Eye (tissue), 1 donor: ENCODE data around the gene KSR1.
A peak's percentile ranks its signal among the peaks of the same experiment; 100 is the strongest.
"Not testable (repeated sequence)": the region's sequence is repeated elsewhere in the genome, so short reads cannot be mapped to it uniquely, and the experiment has no call there.

Experiments
- DNase-seq: peaks from one replicate; pipeline ENCODE4 v3.0.0-alpha.2; 2015

Gene KSR1

DNA sequence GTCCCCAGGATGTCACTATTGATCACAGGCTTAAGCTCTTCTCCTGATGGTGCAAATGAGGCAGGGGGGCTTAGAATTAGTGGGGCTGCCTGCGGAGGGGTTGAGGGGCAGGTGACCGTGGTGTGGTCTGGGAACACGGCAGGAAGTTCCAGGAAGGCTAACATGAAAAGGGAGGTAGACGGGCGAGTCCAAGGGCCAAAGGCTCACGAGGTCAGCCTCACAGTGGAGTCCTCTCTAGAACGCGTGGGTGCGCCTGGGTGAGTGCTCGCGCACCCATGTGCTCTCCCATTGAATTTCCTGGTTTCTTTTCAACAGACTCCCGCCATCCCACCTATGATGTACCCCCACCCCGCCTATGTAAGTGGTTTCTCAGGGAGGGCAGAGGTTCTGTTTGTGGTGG, 190.0 kb downstream of the KSR1 start:
- no peak for DNase-seq

- no peak for DNase-seq
Measured at GRCh38 chr17:27647765-27648164, 191.5 kb downstream of the KSR1 start.

DNA sequence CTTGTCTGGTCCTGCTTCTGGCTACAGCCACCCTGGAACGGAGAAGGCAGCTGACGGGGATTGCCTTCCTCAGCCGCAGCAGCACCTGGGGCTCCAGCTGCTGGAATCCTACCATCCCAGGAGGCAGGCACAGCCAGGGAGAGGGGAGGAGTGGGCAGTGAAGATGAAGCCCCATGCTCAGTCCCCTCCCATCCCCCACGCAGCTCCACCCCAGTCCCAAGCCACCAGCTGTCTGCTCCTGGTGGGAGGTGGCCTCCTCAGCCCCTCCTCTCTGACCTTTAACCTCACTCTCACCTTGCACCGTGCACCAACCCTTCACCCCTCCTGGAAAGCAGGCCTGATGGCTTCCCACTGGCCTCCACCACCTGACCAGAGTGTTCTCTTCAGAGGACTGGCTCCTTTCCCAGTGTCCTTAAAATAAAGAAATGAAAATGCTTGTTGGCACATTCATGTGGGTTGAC, 192.9 kb downstream of the KSR1 start:
- DNase-seq: peak; percentile 26

GRCh38 chr17:27649929-27650328, 193.7 kb downstream of the KSR1 start:
- DNase-seq: no peak

DNA sequence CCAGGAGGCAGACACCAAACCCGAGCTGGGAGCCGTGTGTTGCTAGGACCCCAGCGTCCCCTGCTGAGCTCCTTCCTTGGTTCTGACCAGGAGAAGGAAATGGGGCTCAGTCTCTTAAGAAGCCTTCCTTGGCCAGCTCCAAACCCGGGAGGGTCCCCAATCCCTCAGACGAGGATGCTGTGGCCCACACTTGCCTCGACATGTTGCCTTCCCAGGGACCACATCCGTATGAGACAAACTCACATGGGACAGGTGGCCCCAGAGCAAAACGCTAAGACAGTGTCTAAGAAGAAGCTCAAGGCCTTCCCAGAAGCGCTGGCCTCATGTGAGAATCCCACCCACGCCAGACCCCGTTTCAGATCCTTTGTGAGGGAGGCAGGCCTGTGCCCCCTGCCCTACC, 194.6 kb downstream of the KSR1 start:
- DNase-seq: no peak

DNA sequence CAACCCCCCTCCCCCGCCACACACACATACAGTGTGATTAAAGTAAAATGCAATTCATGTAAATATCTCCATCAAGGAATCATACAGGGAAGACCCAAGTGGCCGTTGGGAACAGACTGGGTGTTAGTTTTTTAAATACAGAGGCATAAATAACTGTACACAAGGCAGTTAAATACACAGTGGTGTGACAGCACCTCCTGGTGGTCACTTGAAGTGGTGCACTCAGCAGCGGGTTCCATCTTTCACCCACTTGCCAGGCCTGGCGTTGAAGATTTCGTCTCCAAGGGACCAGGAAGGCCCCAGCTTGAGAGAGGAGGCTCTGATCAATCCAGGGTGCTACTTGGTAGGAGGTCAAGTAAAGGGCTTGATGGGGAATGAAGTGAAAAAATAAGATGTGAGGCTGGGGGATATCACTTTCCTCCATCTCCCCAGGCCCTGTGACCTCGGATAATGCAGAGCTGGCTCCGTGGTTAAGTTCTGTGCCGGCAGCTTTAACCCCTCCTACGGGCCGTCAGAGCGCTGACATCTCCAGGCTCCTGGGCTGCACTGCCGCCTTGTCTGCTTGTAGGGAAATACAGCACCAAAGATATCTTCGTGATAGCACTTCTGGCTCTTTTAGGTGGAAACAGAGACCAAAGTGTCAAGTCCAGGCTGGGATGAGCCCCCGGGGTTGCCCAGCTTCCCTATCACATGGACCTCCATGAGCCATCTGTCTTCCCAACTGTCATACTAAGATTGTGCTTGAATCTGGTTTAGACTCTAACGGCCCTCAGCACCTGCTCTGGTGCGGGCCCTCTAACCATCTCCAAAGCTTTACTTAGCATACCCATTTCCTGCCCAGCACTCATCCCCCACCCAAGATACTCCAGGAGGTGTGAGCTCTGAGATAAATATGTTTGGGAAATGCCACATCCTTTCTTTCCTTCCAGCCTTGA, 195.4 kb downstream of the KSR1 start:
- DNase-seq: peak; percentile 69

DNA sequence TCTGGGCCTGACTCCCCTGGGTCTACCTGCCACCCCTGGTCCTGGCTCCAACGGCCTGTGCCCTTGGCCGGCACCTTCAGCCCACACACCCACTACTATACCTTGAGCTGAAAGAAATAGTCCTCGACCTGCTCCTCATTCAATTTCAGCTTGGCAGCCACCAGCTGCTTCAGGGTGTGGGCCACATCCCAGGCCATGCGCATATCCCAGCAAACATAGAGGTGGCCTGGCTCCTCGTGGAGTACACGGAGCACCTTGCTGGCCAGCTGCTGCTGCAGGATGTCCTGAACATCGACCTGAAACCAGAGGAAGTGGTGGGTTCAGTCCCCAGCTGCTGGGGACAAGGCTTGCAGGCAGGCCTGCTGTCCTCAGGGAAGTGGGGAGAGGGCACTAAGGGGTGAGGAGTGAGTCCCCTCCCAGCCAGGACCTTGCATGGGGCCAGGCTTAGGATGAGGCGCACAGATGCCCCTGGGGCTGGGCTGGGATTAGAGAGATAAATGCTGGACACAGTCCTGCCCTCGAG, 197.3 kb downstream of the KSR1 start:
- not testable (repeated sequence) for DNase-seq

GRCh38 chr17:27654136-27654535, 197.9 kb downstream of the KSR1 start:
- no peak for DNase-seq

- DNase-seq: peak; percentile 88
Measured at GRCh38 chr17:27654654-27655524, 198.6 kb downstream of the KSR1 start.

- DNase-seq: not testable (repeated sequence)
Measured at GRCh38 chr17:27655525-27656111, 199.4 kb downstream of the KSR1 start.

DNA sequence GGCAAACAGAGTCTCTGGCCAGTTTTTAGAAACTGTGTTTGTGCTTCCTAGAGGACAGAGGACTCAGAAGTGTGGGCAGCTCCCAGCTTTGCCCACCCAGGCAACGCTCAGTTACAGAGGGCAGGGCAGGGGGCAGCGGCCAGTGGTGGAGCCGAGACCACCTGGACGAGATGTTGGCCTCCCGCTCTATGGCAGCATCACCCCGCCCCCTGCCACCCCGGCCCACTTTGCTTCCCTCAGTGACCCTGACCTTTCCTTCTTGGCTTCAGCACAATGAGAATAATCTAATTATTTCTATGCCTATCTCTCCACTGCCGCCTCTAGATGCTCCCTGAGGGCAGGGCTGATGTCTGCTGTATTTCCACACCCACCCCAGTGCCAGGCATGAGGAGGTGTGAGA, 200.4 kb downstream of the KSR1 start:
- not testable (repeated sequence) for DNase-seq

DNA sequence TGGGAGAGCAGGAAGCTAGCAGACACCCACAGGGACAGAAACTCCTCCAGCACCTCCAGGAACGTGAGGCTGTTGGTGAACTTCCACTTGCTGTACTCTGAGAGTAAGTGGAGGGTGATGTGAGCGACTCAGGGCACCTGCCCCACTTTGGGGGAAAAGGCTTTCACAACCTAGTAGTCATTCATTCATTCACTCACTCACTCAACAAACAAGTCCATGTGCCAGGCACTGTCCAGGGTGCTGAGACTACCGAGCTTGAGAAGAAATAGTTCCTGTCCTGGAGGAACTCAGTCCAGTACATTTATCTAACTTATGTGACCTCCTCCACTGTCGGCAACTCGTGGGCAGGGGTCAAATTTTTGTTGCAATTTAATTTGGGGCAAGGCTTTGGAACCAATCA, 201.4 kb downstream of the KSR1 start:
- DNase-seq: peak; percentile 34

- DNase-seq: no peak
Measured at GRCh38 chr17:27659683-27660082, 203.4 kb downstream of the KSR1 start.

DNA sequence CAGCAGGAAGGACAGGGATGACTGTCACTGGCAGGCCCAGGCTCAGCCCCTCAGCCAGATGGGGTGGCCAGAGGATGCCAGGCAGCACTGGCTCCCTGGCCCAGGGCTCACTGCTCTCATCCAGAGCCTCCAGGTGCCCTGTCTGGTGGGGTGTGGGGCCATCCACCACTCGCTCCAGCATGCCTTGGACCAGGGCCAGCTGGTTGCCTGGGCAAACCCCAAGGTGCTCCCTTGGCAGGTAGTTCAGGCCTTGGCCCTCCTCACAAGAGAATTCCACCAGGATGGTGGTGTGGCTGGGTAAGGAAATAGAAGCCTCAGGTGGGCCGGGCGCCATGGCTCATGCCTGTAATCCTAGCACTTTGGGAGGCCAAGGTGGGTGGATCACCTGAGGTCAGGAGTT, 204.2 kb downstream of the KSR1 start:
- no peak for DNase-seq

GRCh38 chr17:27663936-27664605, 207.8 kb downstream of the KSR1 start:
- no peak for DNase-seq

DNA sequence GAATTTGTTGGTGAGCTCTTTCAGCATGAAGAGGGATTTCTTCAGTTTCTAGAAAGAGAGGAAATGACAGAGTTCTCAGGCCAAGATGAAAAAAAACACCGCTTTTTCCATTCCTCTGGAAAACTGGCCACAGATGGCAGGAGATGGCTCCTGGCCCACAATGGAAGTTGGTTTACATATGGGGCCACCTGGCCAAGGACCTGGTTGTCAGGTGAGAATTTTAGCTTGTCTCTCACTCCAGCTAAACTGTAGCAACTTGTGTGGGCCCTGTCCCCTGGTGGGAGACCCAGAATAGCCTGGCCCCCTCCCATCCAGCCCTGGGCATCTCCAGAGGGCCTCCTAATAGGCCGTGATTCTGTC, 208.3 kb downstream of the KSR1 start:
- DNase-seq: no peak

DNA sequence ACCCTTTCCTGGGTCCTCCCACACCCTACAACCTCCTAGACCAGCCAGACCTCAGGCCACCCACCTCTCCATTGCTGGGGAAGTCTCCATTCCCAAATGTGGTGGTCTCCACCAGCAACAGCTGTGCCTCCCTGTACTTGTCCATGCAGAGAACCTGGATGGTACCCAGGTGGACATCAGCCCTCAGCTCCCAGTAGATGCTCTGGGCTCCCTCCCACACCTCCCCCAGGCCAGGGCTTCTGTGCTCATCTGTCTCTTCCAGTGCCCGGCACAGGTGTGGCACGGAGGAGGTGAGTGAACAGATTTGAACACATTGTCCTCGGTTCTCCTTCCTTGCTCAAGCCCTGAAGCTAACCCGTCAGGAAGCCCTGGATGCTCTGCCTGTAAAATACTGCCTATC, 209.3 kb downstream of the KSR1 start:
- DNase-seq: no peak

DNA sequence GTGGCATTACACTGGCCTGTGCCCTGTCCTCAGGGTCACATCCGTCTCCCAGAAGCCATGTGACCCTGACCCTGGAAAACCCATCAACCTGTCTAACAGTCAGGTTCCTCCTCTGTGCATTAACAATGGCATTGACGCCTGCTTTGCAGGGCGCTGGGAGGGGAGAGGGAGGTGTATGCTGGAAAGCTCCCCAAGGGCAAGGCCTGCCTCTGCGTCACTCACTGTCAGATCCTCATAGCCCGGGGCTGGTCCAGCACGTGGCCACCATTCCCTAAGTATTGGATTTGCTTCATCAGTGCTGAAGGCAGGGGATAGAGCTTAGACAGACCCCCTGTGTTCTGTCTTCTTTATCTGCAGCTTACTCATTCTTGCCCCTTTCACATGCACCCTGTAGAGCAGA, 210.0 kb downstream of the KSR1 start:
- DNase-seq: not testable (repeated sequence)

GRCh38 chr17:27666831-27667560, 210.7 kb downstream of the KSR1 start:
- no peak for DNase-seq

GRCh38 chr17:27667656-27668487, 211.6 kb downstream of the KSR1 start:
- DNase-seq: no peak

- DNase-seq: no peak
Measured at GRCh38 chr17:27668488-27668823, 212.2 kb downstream of the KSR1 start.
